Measurements from ENCODE around the gene IGFBP4.

The IGFBP4 gene

DNA sequence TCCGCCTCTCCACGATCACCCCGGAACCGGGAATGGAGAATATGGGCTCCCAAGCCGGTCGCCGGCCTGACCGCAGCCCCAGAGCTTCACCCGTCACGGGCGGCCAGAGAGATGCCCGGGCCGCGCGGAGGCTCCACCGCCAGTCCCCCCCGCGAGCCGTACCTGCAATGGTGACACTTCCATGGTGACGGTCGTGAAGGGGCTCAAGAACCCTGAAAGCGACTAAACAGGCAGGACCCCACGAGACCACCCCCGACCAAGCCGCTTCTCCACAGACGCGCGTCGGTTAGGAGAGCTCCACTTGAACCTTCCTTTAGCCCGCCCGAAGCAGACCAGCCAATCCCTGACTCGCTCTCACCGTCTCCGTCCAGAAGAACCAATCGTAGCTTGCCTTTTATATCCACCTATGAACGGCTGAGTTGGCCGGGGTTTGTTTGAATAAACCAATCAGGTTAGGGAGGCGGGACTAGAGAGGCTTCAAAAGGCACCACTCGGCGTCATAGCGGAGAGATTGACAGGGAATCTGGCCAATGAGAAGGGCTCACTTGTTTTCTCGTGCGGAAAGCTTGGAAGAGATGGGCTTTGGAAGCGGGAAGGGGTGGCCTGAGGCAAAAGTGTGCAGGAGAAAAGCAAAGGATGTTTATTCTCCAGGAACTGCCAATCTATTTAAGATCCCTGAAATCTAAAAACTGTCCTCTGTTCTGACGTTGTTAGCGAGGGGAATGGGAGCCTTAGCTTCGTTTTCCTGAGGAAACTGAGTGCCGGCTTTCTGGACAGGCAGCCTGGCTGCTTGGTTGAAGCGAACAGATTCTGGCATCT lies 25.4 kb upstream of the IGFBP4 start, which contains the start of gene TOP2A:
Gene TOP2A, minus strand, starts transcription at position 288 of the 819 bp plus-strand sequence. Its CDS starts 105 bp downstream, at position 183.
- peak within 1 kb of the TSS; percentile 64 for H3K27ac ChIP-seq (ENCODE audit: low read depth, low read length)
- peak within 1 kb of the TSS; percentile 29 for H3K9ac ChIP-seq (ENCODE audit: low read length)
- no peaks in the 10 kb centered on the region for H3K27me3 ChIP-seq (ENCODE audit: control insufficient read depth, insufficient read depth, low read length)
- H3K4me1 ChIP-seq (ENCODE audit: control insufficient read depth, insufficient read depth, low read length) = peaks cover 7% of the 10 kb centered on the region
- H3K4me3 ChIP-seq (ENCODE audit: low read length) = peak within 1 kb of the TSS; percentile 72
- H3K36me3 ChIP-seq (ENCODE audit: control insufficient read depth, insufficient read depth, low read length) = no peaks in the 10 kb centered on the region

- Histone ChIP-seq H3K4me1 (ENCODE audit: control insufficient read depth, insufficient read depth, low read length) (peaks cover 7% of the 10 kb centered on the region), H3K27me3 (ENCODE audit: control insufficient read depth, insufficient read depth, low read length) (no peaks in the 10 kb centered on the region), H3K9ac (ENCODE audit: low read length) (no peak overlapping the region), H3K4me3 (ENCODE audit: low read length) (peak overlapping the region; percentile 72), H3K36me3 (ENCODE audit: control insufficient read depth, insufficient read depth, low read length) (no peaks in the 10 kb centered on the region), H3K27ac (ENCODE audit: low read depth, low read length) (peak overlapping the region; percentile 64)
These were observed 24.9 kb upstream of the IGFBP4 start for GRCh38 chr17:40418428-40418706.

DNA sequence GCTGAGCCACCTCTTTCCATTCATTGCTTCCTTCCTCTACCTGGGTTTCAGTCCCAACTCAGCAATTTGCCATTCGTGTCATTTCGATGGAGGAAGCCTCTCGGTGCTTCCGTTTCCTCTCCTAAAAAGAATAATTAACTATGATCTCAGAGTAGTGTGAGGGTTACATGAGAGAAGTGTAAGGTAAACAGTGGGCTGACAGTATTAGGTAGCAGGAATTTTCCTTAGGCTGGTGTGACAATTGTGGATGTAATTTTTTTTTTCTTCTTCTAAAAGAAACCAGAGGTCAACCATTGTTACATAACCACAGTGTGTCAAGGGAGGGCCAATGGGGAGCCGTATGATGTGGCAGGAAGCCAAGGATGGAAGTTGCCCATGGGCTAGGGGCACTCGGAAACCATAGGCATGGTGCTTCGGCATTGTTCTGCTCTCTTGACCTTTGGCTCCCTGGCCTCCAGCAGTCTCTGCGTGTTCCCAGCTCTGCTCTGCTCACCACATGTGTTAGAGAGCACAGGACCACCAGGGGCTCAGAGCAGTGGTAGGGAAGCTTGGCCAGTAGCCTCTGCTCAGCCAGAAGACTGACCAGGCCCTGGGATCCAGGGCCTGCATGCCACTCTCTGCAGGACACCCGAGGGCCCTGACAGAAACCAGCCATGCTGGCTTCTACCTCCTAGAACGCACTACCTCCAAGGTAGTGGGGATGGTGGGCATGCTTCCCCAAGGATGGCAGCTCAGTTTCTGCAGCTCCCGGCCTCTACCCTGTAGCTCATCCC lies 23.5 kb upstream of the IGFBP4 start:
- no peaks in the 10 kb centered on the region for H3K27me3 ChIP-seq (ENCODE audit: control insufficient read depth, insufficient read depth, low read length)
- no peak overlapping the region for H3K4me3 ChIP-seq (ENCODE audit: low read length)
- no peak overlapping the region for H3K27ac ChIP-seq (ENCODE audit: low read depth, low read length)
- H3K4me1 ChIP-seq (ENCODE audit: control insufficient read depth, insufficient read depth, low read length) = peaks cover 7% of the 10 kb centered on the region
- H3K36me3 ChIP-seq (ENCODE audit: control insufficient read depth, insufficient read depth, low read length) = no peaks in the 10 kb centered on the region
- H3K9ac ChIP-seq (ENCODE audit: low read length) = no peak overlapping the region

GRCh38 chr17:40422990-40423633 lies 20.1 kb upstream of the IGFBP4 start:
- Histone ChIP-seq H3K4me3 (ENCODE audit: low read length) (no peak overlapping the region), H3K36me3 (ENCODE audit: control insufficient read depth, insufficient read depth, low read length) (no peaks in the 10 kb centered on the region), H3K9ac (ENCODE audit: low read length) (no peak overlapping the region), H3K27me3 (ENCODE audit: control insufficient read depth, insufficient read depth, low read length) (no peaks in the 10 kb centered on the region), H3K4me1 (ENCODE audit: control insufficient read depth, insufficient read depth, low read length) (peaks cover 2% of the 10 kb centered on the region), H3K27ac (ENCODE audit: low read depth, low read length) (no peak overlapping the region)

DNA sequence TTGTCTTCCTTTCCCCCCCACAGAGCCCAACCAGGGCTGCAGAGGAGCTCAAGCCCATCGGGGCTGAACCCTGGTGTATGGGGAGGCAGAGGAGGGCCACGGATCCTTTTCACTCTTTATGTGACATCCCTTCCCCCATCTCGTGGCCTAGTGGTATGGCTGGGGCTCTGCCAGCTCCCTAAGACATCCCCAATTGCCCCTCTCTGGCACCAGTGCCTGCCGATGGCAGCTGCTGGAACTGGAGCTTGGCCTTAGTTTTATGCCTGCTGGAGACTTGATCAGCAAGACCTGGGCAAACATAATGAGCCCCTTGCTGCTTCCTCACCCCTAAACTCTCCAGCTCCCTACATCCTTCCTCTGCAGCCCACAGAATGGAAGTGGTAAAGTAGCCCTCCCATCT lies 17.5 kb upstream of the IGFBP4 start:
- Histone ChIP-seq H3K36me3 (ENCODE audit: control insufficient read depth, insufficient read depth, low read length) (no peaks in the 10 kb centered on the region), H3K27ac (ENCODE audit: low read depth, low read length) (no peak overlapping the region), H3K4me1 (ENCODE audit: control insufficient read depth, insufficient read depth, low read length) (no peaks in the 10 kb centered on the region), H3K27me3 (ENCODE audit: control insufficient read depth, insufficient read depth, low read length) (no peaks in the 10 kb centered on the region), H3K4me3 (ENCODE audit: low read length) (no peak overlapping the region), H3K9ac (ENCODE audit: low read length) (no peak overlapping the region)

- H3K27me3 ChIP-seq (ENCODE audit: control insufficient read depth, insufficient read depth, low read length) = no peaks in the 10 kb centered on the region
- H3K4me3 ChIP-seq (ENCODE audit: low read length) = no peak overlapping the region
- no peaks in the 10 kb centered on the region for H3K4me1 ChIP-seq (ENCODE audit: control insufficient read depth, insufficient read depth, low read length)
- H3K27ac ChIP-seq (ENCODE audit: low read depth, low read length) = no peak overlapping the region
- H3K9ac ChIP-seq (ENCODE audit: low read length) = no peak overlapping the region
- no peaks in the 10 kb centered on the region for H3K36me3 ChIP-seq (ENCODE audit: control insufficient read depth, insufficient read depth, low read length)
These were observed 16.2 kb upstream of the IGFBP4 start for GRCh38 chr17:40427002-40427491.

GRCh38 chr17:40430272-40431230 lies 12.7 kb upstream of the IGFBP4 start:
- peaks cover 22% of the 10 kb centered on the region for H3K4me1 ChIP-seq (ENCODE audit: control insufficient read depth, insufficient read depth, low read length)
- H3K27ac ChIP-seq (ENCODE audit: low read depth, low read length) = no peak overlapping the region
- H3K36me3 ChIP-seq (ENCODE audit: control insufficient read depth, insufficient read depth, low read length) = no peaks in the 10 kb centered on the region
- no peak overlapping the region for H3K9ac ChIP-seq (ENCODE audit: low read length)
- no peaks in the 10 kb centered on the region for H3K27me3 ChIP-seq (ENCODE audit: control insufficient read depth, insufficient read depth, low read length)
- H3K4me3 ChIP-seq (ENCODE audit: low read length) = no peak overlapping the region

- Histone ChIP-seq H3K27ac (ENCODE audit: low read depth, low read length) (no peak overlapping the region), H3K27me3 (ENCODE audit: control insufficient read depth, insufficient read depth, low read length) (no peaks in the 10 kb centered on the region), H3K4me1 (ENCODE audit: control insufficient read depth, insufficient read depth, low read length) (peaks cover 22% of the 10 kb centered on the region), H3K4me3 (ENCODE audit: low read length) (no peak overlapping the region), H3K36me3 (ENCODE audit: control insufficient read depth, insufficient read depth, low read length) (no peaks in the 10 kb centered on the region), H3K9ac (ENCODE audit: low read length) (no peak overlapping the region)
These were observed 12.0 kb upstream of the IGFBP4 start for GRCh38 chr17:40431231-40431602.

GRCh38 chr17:40432864-40433528 lies 10.3 kb upstream of the IGFBP4 start:
- Histone ChIP-seq H3K27ac (ENCODE audit: low read depth, low read length) (peak overlapping the region; percentile 93), H3K9ac (ENCODE audit: low read length) (no peak overlapping the region), H3K4me1 (ENCODE audit: control insufficient read depth, insufficient read depth, low read length) (peaks cover 27% of the 10 kb centered on the region), H3K36me3 (ENCODE audit: control insufficient read depth, insufficient read depth, low read length) (no peaks in the 10 kb centered on the region), H3K27me3 (ENCODE audit: control insufficient read depth, insufficient read depth, low read length) (no peaks in the 10 kb centered on the region), H3K4me3 (ENCODE audit: low read length) (no peak overlapping the region)

GRCh38 chr17:40433551-40434415 lies 9.5 kb upstream of the IGFBP4 start:
- no peak overlapping the region for H3K4me3 ChIP-seq (ENCODE audit: low read length)
- H3K27me3 ChIP-seq (ENCODE audit: control insufficient read depth, insufficient read depth, low read length) = no peaks in the 10 kb centered on the region
- H3K4me1 ChIP-seq (ENCODE audit: control insufficient read depth, insufficient read depth, low read length) = peaks cover 27% of the 10 kb centered on the region
- peak overlapping the region; percentile 93 for H3K27ac ChIP-seq (ENCODE audit: low read depth, low read length)
- no peak overlapping the region for H3K9ac ChIP-seq (ENCODE audit: low read length)
- H3K36me3 ChIP-seq (ENCODE audit: control insufficient read depth, insufficient read depth, low read length) = no peaks in the 10 kb centered on the region

GRCh38 chr17:40436636-40437035 lies 6.6 kb upstream of the IGFBP4 start:
- Histone ChIP-seq H3K9ac (ENCODE audit: low read length) (no peak overlapping the region), H3K36me3 (ENCODE audit: control insufficient read depth, insufficient read depth, low read length) (no peaks in the 10 kb centered on the region), H3K4me3 (ENCODE audit: low read length) (no peak overlapping the region), H3K27me3 (ENCODE audit: control insufficient read depth, insufficient read depth, low read length) (no peaks in the 10 kb centered on the region), H3K27ac (ENCODE audit: low read depth, low read length) (peak overlapping the region; percentile 51), H3K4me1 (ENCODE audit: control insufficient read depth, insufficient read depth, low read length) (peaks cover 30% of the 10 kb centered on the region)
